ENCODE measurements around the gene PDE4D.
"Not testable (repeated sequence)": the region's sequence is repeated elsewhere in the genome, so short reads cannot be mapped to it uniquely, and the experiment has no call there.

Gene PDE4D

DNA sequence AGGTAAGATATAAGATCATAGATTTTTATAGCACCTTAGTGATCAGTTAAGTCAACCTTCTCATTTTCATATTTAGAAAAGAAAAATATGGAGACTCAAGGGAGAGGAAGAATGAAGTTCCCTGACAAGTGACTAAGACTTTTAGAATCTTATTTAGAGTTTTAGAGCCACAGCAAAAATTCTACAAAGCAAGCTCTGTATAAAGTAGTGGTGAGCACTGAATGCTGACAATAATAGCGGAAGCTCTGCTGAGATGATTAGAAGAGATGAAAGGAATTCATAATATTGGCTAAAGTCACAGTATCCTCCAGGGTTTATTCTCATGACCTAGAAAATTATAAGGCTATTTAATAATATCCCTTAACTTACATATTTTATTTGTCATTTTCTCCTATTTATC lies 316.0 kb downstream of the PDE4D start:
- no peaks in the 10 kb centered on the region for H4K20me1 ChIP-seq (ENCODE audit: insufficient read depth, low read length)
- H3K36me3 ChIP-seq (replicated peaks; ENCODE audit: insufficient read depth, low read length) = no peaks in the 10 kb centered on the region
- H3K4me2 ChIP-seq (ENCODE audit: low read depth, low read length) = no peak overlapping the region
- H3K4me1 ChIP-seq (ENCODE audit: low read length) = peaks cover 5% of the 10 kb centered on the region
- no peaks in the 10 kb centered on the region for H3K9me3 ChIP-seq (replicated peaks; ENCODE audit: insufficient read depth, low read length)
- no peak for DNase-seq
- H3K9me2 ChIP-seq (replicated peaks; ENCODE audit: insufficient read depth, low read length) = no peaks in the 10 kb centered on the region
- no peaks in the 10 kb centered on the region for H3K79me2 ChIP-seq (ENCODE audit: low read length)
- no peak overlapping the region for H2AFZ ChIP-seq (ENCODE audit: low read length)
- H3K27ac ChIP-seq (ENCODE audit: low read length) = no peak overlapping the region
- H3F3A ChIP-seq (ENCODE audit: insufficient read depth, low read length) = no peaks in the 10 kb centered on the region
- H3K9ac ChIP-seq (ENCODE audit: low read length) = no peak overlapping the region
- TF ChIP-seq, protein P1, sequence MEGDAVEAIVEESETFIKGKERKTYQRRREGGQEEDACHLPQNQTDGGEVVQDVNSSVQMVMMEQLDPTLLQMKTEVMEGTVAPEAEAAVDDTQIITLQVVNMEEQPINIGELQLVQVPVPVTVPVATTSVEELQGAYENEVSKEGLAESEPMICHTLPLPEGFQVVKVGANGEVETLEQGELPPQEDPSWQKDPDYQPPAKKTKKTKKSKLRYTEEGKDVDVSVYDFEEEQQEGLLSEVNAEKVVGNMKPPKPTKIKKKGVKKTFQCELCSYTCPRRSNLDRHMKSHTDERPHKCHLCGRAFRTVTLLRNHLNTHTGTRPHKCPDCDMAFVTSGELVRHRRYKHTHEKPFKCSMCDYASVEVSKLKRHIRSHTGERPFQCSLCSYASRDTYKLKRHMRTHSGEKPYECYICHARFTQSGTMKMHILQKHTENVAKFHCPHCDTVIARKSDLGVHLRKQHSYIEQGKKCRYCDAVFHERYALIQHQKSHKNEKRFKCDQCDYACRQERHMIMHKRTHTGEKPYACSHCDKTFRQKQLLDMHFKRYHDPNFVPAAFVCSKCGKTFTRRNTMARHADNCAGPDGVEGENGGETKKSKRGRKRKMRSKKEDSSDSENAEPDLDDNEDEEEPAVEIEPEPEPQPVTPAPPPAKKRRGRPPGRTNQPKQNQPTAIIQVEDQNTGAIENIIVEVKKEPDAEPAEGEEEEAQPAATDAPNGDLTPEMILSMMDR (IDR thresholded peaks at IDR 0.05; ENCODE audit: low read length) = no peak
- TF ChIP-seq EZH2 (optimal IDR thresholded peaks at IDR 0.05; ENCODE audit: low read depth, low read length) = no peak
- no peak for TF ChIP-seq EZH2phosphoT487 (IDR thresholded peaks at IDR 0.05; ENCODE audit: low read length)
- no peak overlapping the region for H3K4me3 ChIP-seq (ENCODE audit: low read length)
- H3K27me3 ChIP-seq (replicated peaks; ENCODE audit: insufficient read depth, low read length) = no peaks in the 10 kb centered on the region

DNA sequence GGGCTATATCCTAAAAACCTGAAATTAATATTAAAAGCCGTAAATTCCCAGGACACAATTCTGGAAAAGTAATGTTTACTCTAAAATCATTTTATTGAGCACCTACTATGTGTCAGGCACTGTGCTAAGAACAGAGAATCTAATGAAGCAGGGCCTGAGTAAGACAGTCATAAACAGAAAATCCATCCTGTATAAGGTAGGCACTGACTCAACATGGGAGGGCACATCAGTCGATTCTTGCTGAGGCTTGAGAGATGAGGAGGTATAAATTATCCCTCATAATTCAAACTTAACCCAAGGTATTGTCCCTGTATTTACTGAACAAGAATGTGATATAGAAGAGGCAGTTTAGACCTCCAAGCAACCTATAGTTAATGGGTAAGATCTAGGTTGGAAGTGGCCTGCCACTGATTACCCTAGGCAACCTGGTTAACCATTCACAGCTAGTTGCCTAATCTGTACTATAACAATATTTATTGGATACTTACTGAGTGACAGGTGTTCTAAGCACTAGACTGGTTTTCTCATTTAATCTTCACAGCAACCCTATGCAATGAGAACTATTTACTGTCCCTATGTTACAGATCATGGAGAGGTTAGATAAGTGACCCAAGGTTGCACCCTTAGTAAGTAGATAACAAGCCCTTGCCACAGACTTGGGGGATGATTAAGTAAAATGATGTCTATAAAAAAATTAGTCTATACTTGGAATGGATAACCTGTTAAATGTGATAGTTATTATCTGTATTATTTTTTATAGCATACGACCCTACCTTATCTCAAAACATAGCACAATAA lies 317.7 kb downstream of the PDE4D start:
- Histone ChIP-seq H3K27me3 (replicated peaks; ENCODE audit: insufficient read depth, low read length) (no peaks in the 10 kb centered on the region), H4K20me1 (ENCODE audit: insufficient read depth, low read length) (no peaks in the 10 kb centered on the region), H3K27ac (ENCODE audit: low read length) (no peak overlapping the region), H3K9me2 (replicated peaks; ENCODE audit: insufficient read depth, low read length) (no peaks in the 10 kb centered on the region), H3K36me3 (replicated peaks; ENCODE audit: insufficient read depth, low read length) (no peaks in the 10 kb centered on the region), H3K79me2 (ENCODE audit: low read length) (no peaks in the 10 kb centered on the region), H3K9me3 (replicated peaks; ENCODE audit: insufficient read depth, low read length) (no peaks in the 10 kb centered on the region), H3K9ac (ENCODE audit: low read length) (no peak overlapping the region), H3K4me3 (ENCODE audit: low read length) (no peak overlapping the region), H2AFZ (ENCODE audit: low read length) (no peak overlapping the region), H3K4me1 (ENCODE audit: low read length) (peaks cover 11% of the 10 kb centered on the region), H3F3A (ENCODE audit: insufficient read depth, low read length) (no peaks in the 10 kb centered on the region), H3K4me2 (ENCODE audit: low read depth, low read length) (no peak overlapping the region)
- no peak for DNase-seq
- TF ChIP-seq EZH2phosphoT487 (IDR thresholded peaks at IDR 0.05; ENCODE audit: low read length) (no peak), EZH2 (optimal IDR thresholded peaks at IDR 0.05; ENCODE audit: low read depth, low read length) (no peak)
- TF ChIP-seq, protein P1 (IDR thresholded peaks at IDR 0.05; ENCODE audit: low read length) = no peak

DNA sequence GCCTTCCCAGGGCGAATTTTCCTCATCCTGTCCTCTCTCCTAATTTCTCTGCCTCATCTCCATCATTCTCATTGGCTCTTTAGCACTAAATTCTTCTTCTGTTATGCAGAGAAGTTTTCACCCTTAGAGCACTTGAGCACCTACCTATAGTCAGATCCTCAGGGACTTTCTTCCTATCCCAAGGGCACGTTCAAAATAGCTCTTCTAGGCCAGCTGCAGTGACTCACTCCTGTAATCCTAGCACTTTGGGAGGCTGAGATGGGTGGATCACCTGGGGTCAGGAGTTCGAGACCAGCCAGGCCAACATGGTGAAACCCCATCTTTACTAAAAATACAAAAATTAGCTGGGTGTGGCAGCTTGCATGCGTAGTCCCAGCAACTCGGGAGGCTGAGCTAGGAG lies 320.0 kb downstream of the PDE4D start:
- not testable (repeated sequence) for H3K9me3 ChIP-seq (replicated peaks; ENCODE audit: insufficient read depth, low read length); H3K4me3 ChIP-seq (ENCODE audit: low read length); H2AFZ ChIP-seq (ENCODE audit: low read length); H3F3A ChIP-seq (ENCODE audit: insufficient read depth, low read length); H3K9ac ChIP-seq (ENCODE audit: low read length); DNase-seq; H4K20me1 ChIP-seq (ENCODE audit: insufficient read depth, low read length); H3K36me3 ChIP-seq (replicated peaks; ENCODE audit: insufficient read depth, low read length); H3K27ac ChIP-seq (ENCODE audit: low read length); H3K79me2 ChIP-seq (ENCODE audit: low read length); H3K27me3 ChIP-seq (replicated peaks; ENCODE audit: insufficient read depth, low read length); H3K9me2 ChIP-seq (replicated peaks; ENCODE audit: insufficient read depth, low read length); H3K4me2 ChIP-seq (ENCODE audit: low read depth, low read length)
- peaks cover 32% of the 10 kb centered on the region for H3K4me1 ChIP-seq (ENCODE audit: low read length)

DNA sequence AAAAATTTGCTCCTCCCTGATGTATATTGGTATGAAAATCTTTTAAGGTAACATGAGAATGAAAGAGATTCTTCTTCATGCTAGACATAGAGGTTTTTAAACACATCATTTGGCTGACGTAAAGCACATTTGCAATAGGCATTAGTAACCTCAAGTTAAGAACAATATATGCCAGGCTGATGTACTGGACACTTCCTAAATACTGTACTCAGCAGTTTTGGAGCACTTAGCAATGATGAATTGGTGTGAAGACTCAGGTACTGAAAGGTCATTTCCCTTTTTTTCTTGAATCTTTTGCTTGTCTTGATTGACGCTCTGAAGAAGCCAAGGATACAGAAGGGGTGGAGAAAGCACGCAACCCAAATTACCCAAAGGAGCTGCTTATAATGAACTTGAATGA lies 322.5 kb downstream of the PDE4D start:
- H3K9me3 ChIP-seq (replicated peaks; ENCODE audit: insufficient read depth, low read length) = no peaks in the 10 kb centered on the region
- peaks cover 6% of the 10 kb centered on the region; the same call in 1 of the 2 replicates for H3F3A ChIP-seq (ENCODE audit: insufficient read depth, low read length)
- no peak overlapping the region for H3K4me3 ChIP-seq (ENCODE audit: low read length)
- TF ChIP-seq, protein P1 (IDR thresholded peaks at IDR 0.05; ENCODE audit: low read length) = no peak
- no peak for TF ChIP-seq EZH2phosphoT487 (IDR thresholded peaks at IDR 0.05; ENCODE audit: low read length)
- no peak overlapping the region for H3K9ac ChIP-seq (ENCODE audit: low read length)
- no peaks in the 10 kb centered on the region for H3K9me2 ChIP-seq (replicated peaks; ENCODE audit: insufficient read depth, low read length)
- H3K27me3 ChIP-seq (replicated peaks; ENCODE audit: insufficient read depth, low read length) = no peaks in the 10 kb centered on the region
- H3K4me1 ChIP-seq (ENCODE audit: low read length) = peaks cover 39% of the 10 kb centered on the region
- no peak overlapping the region for H2AFZ ChIP-seq (ENCODE audit: low read length)
- no peaks in the 10 kb centered on the region for H4K20me1 ChIP-seq (ENCODE audit: insufficient read depth, low read length)
- H3K4me2 ChIP-seq (ENCODE audit: low read depth, low read length) = no peak overlapping the region
- no peaks in the 10 kb centered on the region for H3K79me2 ChIP-seq (ENCODE audit: low read length)
- DNase-seq = no peak
- no peaks in the 10 kb centered on the region for H3K36me3 ChIP-seq (replicated peaks; ENCODE audit: insufficient read depth, low read length)
- H3K27ac ChIP-seq (ENCODE audit: low read length) = no peak overlapping the region

Measured in MM.1S (cell line).